ENCODE results near the gene ZNF528.

ZNF528 gene

DNA sequence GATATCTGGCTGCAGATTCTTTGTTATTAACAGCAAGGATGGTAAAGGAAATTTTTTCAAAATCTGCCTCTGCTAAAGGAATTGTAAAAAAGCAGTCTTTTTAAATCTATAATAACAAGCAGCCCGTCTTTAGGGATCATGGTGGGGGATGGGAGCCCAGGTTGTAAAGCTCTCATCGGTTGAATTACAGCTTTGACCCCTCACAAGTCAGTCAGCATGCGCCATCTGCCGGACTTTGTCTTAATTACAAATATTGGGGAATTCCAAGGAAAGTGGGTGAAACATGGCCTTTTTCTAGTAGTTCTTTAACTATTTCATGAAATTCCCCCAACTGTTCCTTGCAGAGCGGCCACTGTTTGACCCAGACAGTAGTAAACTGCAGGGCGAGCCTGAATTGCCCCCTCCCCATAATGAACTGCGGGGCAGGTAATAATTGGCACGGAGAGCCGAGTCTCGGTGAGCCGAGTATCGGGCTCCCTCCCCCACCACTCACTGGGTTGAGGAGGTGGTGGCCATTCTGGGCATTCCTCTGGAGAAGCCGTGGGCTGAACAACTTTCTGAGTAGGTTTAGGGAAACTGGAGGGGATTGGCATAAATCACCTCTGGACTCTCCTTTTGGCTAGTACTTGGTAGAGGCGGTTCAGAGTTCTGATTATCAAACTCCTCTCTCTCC, 67.3 kb downstream of the ZNF528 start:
- TF ChIP-seq, protein P1, sequence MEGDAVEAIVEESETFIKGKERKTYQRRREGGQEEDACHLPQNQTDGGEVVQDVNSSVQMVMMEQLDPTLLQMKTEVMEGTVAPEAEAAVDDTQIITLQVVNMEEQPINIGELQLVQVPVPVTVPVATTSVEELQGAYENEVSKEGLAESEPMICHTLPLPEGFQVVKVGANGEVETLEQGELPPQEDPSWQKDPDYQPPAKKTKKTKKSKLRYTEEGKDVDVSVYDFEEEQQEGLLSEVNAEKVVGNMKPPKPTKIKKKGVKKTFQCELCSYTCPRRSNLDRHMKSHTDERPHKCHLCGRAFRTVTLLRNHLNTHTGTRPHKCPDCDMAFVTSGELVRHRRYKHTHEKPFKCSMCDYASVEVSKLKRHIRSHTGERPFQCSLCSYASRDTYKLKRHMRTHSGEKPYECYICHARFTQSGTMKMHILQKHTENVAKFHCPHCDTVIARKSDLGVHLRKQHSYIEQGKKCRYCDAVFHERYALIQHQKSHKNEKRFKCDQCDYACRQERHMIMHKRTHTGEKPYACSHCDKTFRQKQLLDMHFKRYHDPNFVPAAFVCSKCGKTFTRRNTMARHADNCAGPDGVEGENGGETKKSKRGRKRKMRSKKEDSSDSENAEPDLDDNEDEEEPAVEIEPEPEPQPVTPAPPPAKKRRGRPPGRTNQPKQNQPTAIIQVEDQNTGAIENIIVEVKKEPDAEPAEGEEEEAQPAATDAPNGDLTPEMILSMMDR (conservative IDR thresholded peaks at IDR 0.05), result peak; percentile 80
- no peak overlapping the region for H3K27ac ChIP-seq

All from VCaP (cell line).